ENCODE measurements around the gene AFTPH.

DNA sequence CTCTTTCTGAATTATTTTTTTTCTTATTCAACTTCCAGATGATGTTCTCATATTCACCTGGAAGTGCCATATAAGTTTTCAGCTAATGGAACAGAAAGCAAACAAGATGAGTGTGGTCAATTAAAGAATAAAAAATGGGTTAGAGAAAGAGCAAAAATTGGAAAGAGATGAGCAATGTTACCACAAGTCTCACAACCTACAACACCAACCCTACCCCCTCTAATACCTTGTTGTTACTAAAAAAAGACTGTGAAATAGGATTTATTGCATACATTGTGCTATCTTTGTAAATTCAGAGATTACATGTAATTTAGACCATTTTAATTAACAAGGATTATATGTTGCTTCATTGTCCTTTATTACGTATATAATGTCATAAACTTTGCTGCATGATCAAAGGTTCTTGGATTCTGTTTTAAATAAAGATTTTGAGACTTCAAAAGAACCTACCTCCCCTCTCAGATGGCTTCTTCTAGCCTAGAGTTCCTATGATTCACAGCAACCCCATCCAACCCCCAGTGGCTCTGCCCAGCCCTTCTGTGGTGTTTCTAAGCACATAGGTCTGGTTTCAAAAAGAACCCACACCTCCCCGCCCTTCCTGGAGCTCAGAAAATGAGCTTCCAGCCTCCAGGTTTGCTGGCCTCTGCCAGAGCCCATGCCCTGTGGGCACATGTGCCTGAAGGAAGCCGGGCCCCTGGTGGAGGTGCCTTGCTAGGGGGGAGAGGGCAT is 45.5 kb upstream of the AFTPH start:
- no peak for TF ChIP-seq RCOR1 (IDR thresholded peaks at IDR 0.05; ENCODE audit: low read depth, low read length)
- no peak for TF ChIP-seq CHD2 (IDR thresholded peaks at IDR 0.05; ENCODE audit: low read length, partially characterized antibody)
- TF ChIP-seq, protein P1, sequence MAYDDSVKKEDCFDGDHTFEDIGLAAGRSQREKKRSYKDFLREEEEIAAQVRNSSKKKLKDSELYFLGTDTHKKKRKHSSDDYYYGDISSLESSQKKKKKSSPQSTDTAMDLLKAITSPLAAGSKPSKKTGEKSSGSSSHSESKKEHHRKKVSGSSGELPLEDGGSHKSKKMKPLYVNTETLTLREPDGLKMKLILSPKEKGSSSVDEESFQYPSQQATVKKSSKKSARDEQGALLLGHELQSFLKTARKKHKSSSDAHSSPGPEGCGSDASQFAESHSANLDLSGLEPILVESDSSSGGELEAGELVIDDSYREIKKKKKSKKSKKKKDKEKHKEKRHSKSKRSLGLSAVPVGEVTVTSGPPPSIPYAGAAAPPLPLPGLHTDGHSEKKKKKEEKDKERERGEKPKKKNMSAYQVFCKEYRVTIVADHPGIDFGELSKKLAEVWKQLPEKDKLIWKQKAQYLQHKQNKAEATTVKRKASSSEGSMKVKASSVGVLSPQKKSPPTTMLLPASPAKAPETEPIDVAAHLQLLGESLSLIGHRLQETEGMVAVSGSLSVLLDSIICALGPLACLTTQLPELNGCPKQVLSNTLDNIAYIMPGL (CRISPR knock-in tag; IDR thresholded peaks at IDR 0.05; ENCODE audit: borderline replicate concordance) = no peak
- no peak for TF ChIP-seq CTCF (IDR thresholded peaks at IDR 0.05)
- no peak for TF ChIP-seq POLR2A (IDR thresholded peaks at IDR 0.05; ENCODE audit: low read length)
- TF ChIP-seq RAD21 (conservative IDR thresholded peaks at IDR 0.05 in 1 of 2, IDR thresholded peaks at IDR 0.05 in 1 of 2) = no peak
- TF ChIP-seq EP300 (IDR thresholded peaks at IDR 0.05) = no peak

Measured in A549 (cell line).